ENCODE results near the gene VCL. TPM values are rescaled to one million over a fixed set of nuclear protein-coding genes. Genes with fewer than 3 reads are reported as not detected.

The VCL gene
- polyA plus RNA-seq, 1 donor from 2014 or later = 11.2 TPM

DNA sequence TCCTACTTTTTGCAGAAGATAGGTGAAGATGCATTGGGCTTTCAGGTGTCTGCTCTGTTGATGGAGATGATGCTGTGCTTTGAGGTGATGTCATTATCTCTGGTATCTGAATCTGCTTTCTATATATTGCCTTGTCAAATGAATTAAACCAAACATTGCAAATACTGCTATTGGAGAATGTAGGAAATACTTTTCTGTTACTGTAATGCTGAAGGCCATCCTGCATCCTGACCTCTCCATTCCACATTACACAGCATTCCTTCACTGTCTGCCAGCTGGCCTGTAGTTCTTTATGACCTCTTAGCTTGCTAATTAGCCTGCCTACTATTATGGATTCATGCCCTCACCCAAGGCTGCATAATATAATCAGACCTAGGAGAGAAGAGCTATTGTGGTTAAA is 73.2 kb downstream of the VCL start:
- no peaks in the 10 kb centered on the region for H4K20me1 ChIP-seq (ENCODE audit: insufficient read depth)
- H3K4me2 ChIP-seq (ENCODE audit: low read length) = no peak overlapping the region
- no peak overlapping the region for H3K4me3 ChIP-seq (ENCODE audit: low read length)
- no peaks in the 10 kb centered on the region for H3F3A ChIP-seq (ENCODE audit: insufficient read depth, low read length, poor library complexity, severe bottlenecking)
- H3K9me2 ChIP-seq (ENCODE audit: insufficient read depth, low read length) = no peaks in the 10 kb centered on the region
- H3K27me3 ChIP-seq (ENCODE audit: insufficient read depth, low read depth, low read length) = no peaks in the 10 kb centered on the region
- TF ChIP-seq MXI1 (conservative IDR thresholded peaks at IDR 0.05; ENCODE audit: poor library complexity, severe bottlenecking) = no peak
- TF ChIP-seq, protein P1, sequence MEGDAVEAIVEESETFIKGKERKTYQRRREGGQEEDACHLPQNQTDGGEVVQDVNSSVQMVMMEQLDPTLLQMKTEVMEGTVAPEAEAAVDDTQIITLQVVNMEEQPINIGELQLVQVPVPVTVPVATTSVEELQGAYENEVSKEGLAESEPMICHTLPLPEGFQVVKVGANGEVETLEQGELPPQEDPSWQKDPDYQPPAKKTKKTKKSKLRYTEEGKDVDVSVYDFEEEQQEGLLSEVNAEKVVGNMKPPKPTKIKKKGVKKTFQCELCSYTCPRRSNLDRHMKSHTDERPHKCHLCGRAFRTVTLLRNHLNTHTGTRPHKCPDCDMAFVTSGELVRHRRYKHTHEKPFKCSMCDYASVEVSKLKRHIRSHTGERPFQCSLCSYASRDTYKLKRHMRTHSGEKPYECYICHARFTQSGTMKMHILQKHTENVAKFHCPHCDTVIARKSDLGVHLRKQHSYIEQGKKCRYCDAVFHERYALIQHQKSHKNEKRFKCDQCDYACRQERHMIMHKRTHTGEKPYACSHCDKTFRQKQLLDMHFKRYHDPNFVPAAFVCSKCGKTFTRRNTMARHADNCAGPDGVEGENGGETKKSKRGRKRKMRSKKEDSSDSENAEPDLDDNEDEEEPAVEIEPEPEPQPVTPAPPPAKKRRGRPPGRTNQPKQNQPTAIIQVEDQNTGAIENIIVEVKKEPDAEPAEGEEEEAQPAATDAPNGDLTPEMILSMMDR (IDR thresholded peaks at IDR 0.05; ENCODE audit: poor library complexity, severe bottlenecking) = no peak
- TF ChIP-seq EP300 (conservative IDR thresholded peaks at IDR 0.05; ENCODE audit: poor library complexity, severe bottlenecking) = no peak
- TF ChIP-seq POLR2AphosphoS5 (IDR thresholded peaks at IDR 0.05) = no peak
- TF ChIP-seq RAD21 (conservative IDR thresholded peaks at IDR 0.05) = no peak
- no peaks in the 10 kb centered on the region for H3K36me3 ChIP-seq (ENCODE audit: insufficient read depth, low read length)
- no peaks in the 10 kb centered on the region for H3K79me2 ChIP-seq (replicated peaks; ENCODE audit: insufficient read depth, low read length)
- no peaks in the 10 kb centered on the region for H3K9me3 ChIP-seq (ENCODE audit: low read length)
- H2AFZ ChIP-seq (ENCODE audit: low read depth, low read length) = no peak overlapping the region
- H3K27ac ChIP-seq (ENCODE audit: low read length) = no peak overlapping the region
- no peak overlapping the region for H3K9ac ChIP-seq (ENCODE audit: low read length)

DNA sequence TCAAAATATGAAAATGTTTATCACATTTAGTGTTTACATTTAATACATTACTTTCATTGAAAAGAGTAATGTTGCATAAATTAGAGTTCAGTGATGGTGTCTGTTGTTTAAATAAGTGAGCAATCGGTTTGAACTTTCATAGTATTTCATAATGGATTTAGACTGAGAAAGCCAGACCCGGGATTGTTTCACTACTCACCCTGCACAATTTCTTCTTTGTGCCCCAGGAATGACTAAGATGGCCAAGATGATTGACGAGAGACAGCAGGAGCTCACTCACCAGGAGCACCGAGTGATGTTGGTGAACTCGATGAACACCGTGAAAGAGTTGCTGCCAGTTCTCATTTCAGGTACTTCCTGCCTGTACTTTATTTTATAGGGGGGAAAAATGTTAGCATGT is 74.6 kb downstream of the VCL start:
- Histone ChIP-seq H3K27me3 (ENCODE audit: insufficient read depth, low read depth, low read length) (no peaks in the 10 kb centered on the region), H3K9ac (ENCODE audit: low read length) (no peak overlapping the region), H4K20me1 (ENCODE audit: insufficient read depth) (no peaks in the 10 kb centered on the region), H3K36me3 (ENCODE audit: insufficient read depth, low read length) (no peaks in the 10 kb centered on the region), H2AFZ (ENCODE audit: low read depth, low read length) (no peak overlapping the region), H3F3A (ENCODE audit: insufficient read depth, low read length, poor library complexity, severe bottlenecking) (no peaks in the 10 kb centered on the region), H3K27ac (ENCODE audit: low read length) (no peak overlapping the region), H3K4me3 (ENCODE audit: low read length) (no peak overlapping the region), H3K79me2 (replicated peaks; ENCODE audit: insufficient read depth, low read length) (no peaks in the 10 kb centered on the region), H3K9me3 (ENCODE audit: low read length) (no peaks in the 10 kb centered on the region), H3K4me2 (ENCODE audit: low read length) (no peak overlapping the region), H3K9me2 (ENCODE audit: insufficient read depth, low read length) (no peaks in the 10 kb centered on the region)
- TF ChIP-seq SMC3 (conservative IDR thresholded peaks at IDR 0.05; ENCODE audit: poor library complexity) (no peak), TAF1 (IDR thresholded peaks at IDR 0.05; ENCODE audit: low read depth) (no peak), EZH2 (IDR thresholded peaks at IDR 0.05; ENCODE audit: borderline replicate concordance, insufficient read depth, low read length, poor library complexity, severe bottlenecking) (no peak), RAD21 (conservative IDR thresholded peaks at IDR 0.05) (no peak), POLR2AphosphoS5 (IDR thresholded peaks at IDR 0.05) (no peak), MXI1 (conservative IDR thresholded peaks at IDR 0.05; ENCODE audit: poor library complexity, severe bottlenecking) (no peak), EP300 (conservative IDR thresholded peaks at IDR 0.05; ENCODE audit: poor library complexity, severe bottlenecking) (no peak)
- TF ChIP-seq, protein P2, sequence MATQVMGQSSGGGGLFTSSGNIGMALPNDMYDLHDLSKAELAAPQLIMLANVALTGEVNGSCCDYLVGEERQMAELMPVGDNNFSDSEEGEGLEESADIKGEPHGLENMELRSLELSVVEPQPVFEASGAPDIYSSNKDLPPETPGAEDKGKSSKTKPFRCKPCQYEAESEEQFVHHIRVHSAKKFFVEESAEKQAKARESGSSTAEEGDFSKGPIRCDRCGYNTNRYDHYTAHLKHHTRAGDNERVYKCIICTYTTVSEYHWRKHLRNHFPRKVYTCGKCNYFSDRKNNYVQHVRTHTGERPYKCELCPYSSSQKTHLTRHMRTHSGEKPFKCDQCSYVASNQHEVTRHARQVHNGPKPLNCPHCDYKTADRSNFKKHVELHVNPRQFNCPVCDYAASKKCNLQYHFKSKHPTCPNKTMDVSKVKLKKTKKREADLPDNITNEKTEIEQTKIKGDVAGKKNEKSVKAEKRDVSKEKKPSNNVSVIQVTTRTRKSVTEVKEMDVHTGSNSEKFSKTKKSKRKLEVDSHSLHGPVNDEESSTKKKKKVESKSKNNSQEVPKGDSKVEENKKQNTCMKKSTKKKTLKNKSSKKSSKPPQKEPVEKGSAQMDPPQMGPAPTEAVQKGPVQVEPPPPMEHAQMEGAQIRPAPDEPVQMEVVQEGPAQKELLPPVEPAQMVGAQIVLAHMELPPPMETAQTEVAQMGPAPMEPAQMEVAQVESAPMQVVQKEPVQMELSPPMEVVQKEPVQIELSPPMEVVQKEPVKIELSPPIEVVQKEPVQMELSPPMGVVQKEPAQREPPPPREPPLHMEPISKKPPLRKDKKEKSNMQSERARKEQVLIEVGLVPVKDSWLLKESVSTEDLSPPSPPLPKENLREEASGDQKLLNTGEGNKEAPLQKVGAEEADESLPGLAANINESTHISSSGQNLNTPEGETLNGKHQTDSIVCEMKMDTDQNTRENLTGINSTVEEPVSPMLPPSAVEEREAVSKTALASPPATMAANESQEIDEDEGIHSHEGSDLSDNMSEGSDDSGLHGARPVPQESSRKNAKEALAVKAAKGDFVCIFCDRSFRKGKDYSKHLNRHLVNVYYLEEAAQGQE (IDR thresholded peaks at IDR 0.05; ENCODE audit: borderline replicate concordance) = no peak
- TF ChIP-seq, protein P1 (IDR thresholded peaks at IDR 0.05; ENCODE audit: poor library complexity, severe bottlenecking) = no peak
